Neural crest cell (in vitro differentiated cells): ENCODE data around the gene KRT81. TPM values are rescaled to one million over a fixed set of nuclear protein-coding genes. Genes with fewer than 3 reads are reported as not detected.

ENCODE experiments used
- DNase-seq: peaks from one replicate; pipeline ENCODE4 v3.0.0; 2021; ENCODE audit warnings: low read depth, mixed read lengths, low spot score
- H3K27ac Mint-ChIP-seq: one replicate; pipeline ENCODE4 v1.8.0; 2021; ENCODE audit warnings: mild to moderate bottlenecking, mixed read lengths; ENCODE audit not compliant: unreplicated experiment
- H3K27me3 Mint-ChIP-seq: 2 replicates; pipeline ENCODE4 v1.8.0; 2021; ENCODE audit warnings: low read depth, mild to moderate bottlenecking, mixed read lengths
- H3K36me3 Mint-ChIP-seq: 2 replicates; pipeline ENCODE4 v1.8.0; 2021; ENCODE audit warnings: low read depth, mild to moderate bottlenecking, mixed read lengths
- H3K4me1 Mint-ChIP-seq: 2 replicates; pipeline ENCODE4 v1.8.0; 2021; ENCODE audit warnings: mixed read lengths
- H3K4me3 Mint-ChIP-seq: one replicate; pipeline ENCODE4 v1.8.0; 2021; ENCODE audit warnings: mild to moderate bottlenecking, mixed read lengths
- H3K9me3 Mint-ChIP-seq: 2 replicates; pipeline ENCODE4 v1.8.0; 2021; ENCODE audit warnings: mixed read lengths
- long read RNA-seq: library from polyadenylated mRNA; unstranded; transcript quantifications from one replicate; pipeline ENCODE4 v2.0.0, GENCODE V29; 2020
- total RNA-seq: library from RNA; stranded (reverse); gene quantifications from 2 replicates; pipeline ENCODE4 v1.2.1, GENCODE V29; 2021
- TF ChIP-seq, protein P1 (sequence below): fragments of 200-600 bp; sonication (generic); conservative IDR thresholded peaks from 2 replicates; pipeline ENCODE4 v1.5.0; 2021; ENCODE audit warnings: antibody characterized with exemption, mild to moderate bottlenecking

KRT81 gene
- not detected in 2 replicates for total RNA-seq
- long read RNA-seq = 0 reads

DNA sequence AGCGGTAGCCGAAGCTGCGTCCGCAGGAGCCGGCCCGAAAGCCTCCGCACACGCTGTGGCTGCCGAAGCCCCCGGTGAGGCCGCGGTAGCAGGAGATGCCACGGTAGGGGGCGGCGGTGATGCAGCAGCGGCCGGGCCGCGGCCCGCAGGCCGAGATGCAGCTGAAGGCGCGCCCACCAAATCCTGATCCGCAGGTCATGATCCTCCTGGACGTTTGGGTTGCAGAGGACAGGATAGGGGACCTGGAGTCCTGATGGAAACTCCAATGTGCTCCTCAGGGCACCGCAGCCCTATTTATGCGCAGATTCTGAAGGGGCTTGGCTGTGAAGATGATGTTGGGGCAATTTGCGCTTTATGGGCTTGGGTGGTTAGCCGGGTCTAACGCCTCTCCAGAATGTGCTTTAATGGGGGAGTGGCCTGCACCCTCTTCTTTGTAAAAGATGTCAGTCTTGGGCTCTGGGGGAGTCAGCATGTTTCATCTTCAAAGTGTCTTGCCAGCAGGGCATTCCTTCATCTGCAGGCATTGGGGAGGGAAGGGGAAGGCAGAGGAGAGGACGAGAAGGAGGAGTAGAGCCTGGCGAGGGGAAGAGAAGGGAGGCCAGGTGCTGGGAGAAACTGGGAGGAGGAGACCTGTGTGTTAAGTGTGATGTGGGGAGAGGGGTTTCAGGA lies at the start of gene KRT81:
TSS of gene KRT81 (minus strand) at position 268 of the 669 bp plus-strand sequence. CDS start at position 199, 69 bp downstream.
- no peaks in the 10 kb centered on the region for H3K4me1 Mint-ChIP-seq
- no peak within 1 kb of the TSS for H3K27ac Mint-ChIP-seq
- no peak within 1 kb of the TSS for H3K4me3 Mint-ChIP-seq
- H3K9me3 Mint-ChIP-seq = no peaks in the 10 kb centered on the region
- peaks cover 25% of the 10 kb centered on the region for H3K27me3 Mint-ChIP-seq
- no peaks in the 10 kb centered on the region for H3K36me3 Mint-ChIP-seq
- TF ChIP-seq, protein P1, sequence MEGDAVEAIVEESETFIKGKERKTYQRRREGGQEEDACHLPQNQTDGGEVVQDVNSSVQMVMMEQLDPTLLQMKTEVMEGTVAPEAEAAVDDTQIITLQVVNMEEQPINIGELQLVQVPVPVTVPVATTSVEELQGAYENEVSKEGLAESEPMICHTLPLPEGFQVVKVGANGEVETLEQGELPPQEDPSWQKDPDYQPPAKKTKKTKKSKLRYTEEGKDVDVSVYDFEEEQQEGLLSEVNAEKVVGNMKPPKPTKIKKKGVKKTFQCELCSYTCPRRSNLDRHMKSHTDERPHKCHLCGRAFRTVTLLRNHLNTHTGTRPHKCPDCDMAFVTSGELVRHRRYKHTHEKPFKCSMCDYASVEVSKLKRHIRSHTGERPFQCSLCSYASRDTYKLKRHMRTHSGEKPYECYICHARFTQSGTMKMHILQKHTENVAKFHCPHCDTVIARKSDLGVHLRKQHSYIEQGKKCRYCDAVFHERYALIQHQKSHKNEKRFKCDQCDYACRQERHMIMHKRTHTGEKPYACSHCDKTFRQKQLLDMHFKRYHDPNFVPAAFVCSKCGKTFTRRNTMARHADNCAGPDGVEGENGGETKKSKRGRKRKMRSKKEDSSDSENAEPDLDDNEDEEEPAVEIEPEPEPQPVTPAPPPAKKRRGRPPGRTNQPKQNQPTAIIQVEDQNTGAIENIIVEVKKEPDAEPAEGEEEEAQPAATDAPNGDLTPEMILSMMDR = no peak
- DNase-seq = no peak

DNA sequence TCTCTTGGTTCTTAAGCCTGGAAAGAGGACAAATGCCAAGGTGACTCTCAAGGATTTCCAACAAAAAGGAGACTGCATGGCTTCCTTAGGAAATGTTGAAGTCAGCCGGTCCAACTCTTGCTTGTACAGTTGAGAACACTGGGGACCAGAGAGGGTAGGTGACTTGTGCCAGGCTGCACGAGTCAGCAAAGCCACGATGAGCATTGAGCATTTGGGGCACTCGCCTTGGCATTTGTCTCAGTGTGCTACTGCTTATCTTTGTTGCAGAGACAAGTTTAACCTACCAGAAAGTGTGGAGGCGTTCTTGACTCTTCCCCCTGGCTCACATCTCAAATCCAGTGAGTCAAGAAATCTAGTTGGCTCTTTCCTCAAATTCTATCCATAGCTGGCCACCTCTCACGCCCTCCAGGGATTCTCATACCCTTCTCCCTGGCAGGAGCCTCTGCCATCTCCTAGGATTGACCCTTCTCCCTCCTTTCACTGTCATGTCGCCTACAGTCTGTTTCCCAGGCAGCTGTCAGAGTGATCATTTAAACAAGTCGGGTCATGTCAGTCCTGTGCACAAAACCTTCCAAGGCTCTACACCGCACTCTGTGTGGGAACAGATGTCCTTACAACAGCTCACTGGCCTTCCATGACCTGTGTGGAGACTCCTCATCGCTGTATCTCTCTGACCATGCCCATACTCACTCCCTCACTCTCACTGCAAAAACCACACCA lies 47.1 kb upstream of the KRT81 start:
- TF ChIP-seq, protein P1 = no peak
- Mint-ChIP-seq H3K9me3 (no peaks in the 10 kb centered on the region), H3K36me3 (no peaks in the 10 kb centered on the region), H3K27me3 (no peaks in the 10 kb centered on the region), H3K4me1 (no peaks in the 10 kb centered on the region), H3K4me3 (no peak overlapping the region), H3K27ac (no peak overlapping the region)
- DNase-seq = no peak

DNA sequence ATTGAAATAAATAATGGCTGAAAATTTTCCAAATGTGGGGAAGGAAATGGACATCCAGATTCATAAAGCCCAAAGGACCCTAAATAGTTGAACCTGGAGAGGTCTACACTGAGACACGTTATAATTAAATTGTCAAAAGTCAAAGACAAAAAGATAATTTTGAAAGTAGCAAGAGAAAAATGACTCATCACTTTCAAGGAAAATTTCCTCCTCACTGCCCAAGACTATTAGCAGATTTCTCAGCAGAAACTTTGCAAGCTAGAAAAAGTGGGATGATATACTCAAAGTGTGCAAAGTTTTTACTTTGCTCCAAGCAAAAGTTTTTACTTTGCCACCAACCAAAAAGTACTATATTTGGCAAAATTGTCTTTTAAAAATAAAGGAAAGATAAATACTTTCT lies 45.7 kb upstream of the KRT81 start:
- Mint-ChIP-seq H3K36me3 (no peaks in the 10 kb centered on the region), H3K27ac (no peak overlapping the region), H3K4me3 (no peak overlapping the region), H3K9me3 (no peaks in the 10 kb centered on the region), H3K4me1 (no peaks in the 10 kb centered on the region), H3K27me3 (peaks cover 2% of the 10 kb centered on the region)
- TF ChIP-seq, protein P1 = no peak
- no peak for DNase-seq

GRCh38 chr12:52336641-52337040 lies 45.3 kb upstream of the KRT81 start:
- no peaks in the 10 kb centered on the region for H3K36me3 Mint-ChIP-seq
- TF ChIP-seq, protein P1 = no peak
- no peaks in the 10 kb centered on the region for H3K9me3 Mint-ChIP-seq
- no peak overlapping the region for H3K4me3 Mint-ChIP-seq
- DNase-seq = no peak
- H3K27me3 Mint-ChIP-seq = peaks cover 2% of the 10 kb centered on the region
- H3K27ac Mint-ChIP-seq = no peak overlapping the region
- H3K4me1 Mint-ChIP-seq = no peaks in the 10 kb centered on the region

DNA sequence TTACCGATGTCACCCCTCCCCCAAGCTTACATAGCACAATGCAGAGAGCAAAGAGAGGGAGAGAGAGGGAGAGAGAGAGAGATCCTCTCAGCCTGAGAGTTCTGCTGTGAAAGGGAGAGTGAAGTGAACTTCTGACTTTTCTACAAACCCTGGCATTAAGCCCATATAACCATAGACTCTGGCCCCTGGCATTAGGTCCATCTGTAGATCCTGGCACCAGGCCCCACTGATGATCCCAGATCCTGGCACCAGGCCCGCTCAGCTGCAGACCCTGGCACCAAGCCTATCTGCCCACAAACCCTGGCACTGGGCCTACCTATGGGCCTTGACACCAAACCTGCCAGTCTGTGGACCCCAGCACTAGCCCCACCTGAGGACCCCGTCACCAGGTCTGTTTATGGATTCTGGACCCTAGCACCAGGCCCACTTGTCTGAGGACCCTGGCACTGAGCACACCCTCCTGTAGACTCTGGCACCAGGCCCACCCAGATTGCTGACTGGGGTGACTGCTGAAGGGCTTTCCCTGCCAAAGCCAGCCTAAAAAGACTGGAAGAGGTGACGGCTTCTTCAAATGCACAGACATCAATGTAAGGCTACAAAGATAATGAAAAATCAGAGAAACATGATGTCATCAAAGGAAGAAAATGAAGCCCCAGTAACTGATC lies 44.4 kb upstream of the KRT81 start:
- Mint-ChIP-seq H3K27me3 (peaks cover 2% of the 10 kb centered on the region), H3K4me1 (no peaks in the 10 kb centered on the region), H3K36me3 (no peaks in the 10 kb centered on the region), H3K9me3 (no peaks in the 10 kb centered on the region), H3K27ac (no peak overlapping the region), H3K4me3 (no peak overlapping the region)
- no peak for DNase-seq
- TF ChIP-seq, protein P1 = no peak
